SK-N-SH (cell line): Measurements from ENCODE around the gene AKAP6. TPM values are rescaled to one million over a fixed set of nuclear protein-coding genes. Genes with fewer than 3 reads are reported as not detected.

ENCODE experiments used
- CTCF ChIA-PET: fragments of 300-600, 350-600 bp; formaldehyde crosslinking; extraction: SDS; loops from one replicate; lab custom pipeline; 2021; lab: Yijun Ruan, JAX
- POLR2A ChIA-PET: fragments of 350-600 bp; sonication (Branson Sonifier 250); formaldehyde crosslinking; extraction: SDS; loops from one replicate; lab custom pipeline; 2020; ENCODE audit warnings: antibody characterized with exemption, inconsistent platforms; lab: Yijun Ruan, JAX
- DNase-seq: peaks from one replicate; pipeline ENCODE4 v3.0.0; 2012
- H2AFZ ChIP-seq: fragments of 200-600 bp; sonication (generic); 2 replicates; pipeline ENCODE4 v1.8.1; 2016; ENCODE audit warnings: antibody characterized with exemption, mild to moderate bottlenecking, low read depth
- H3F3A ChIP-seq: fragments of 200-600 bp; sonication (generic); replicated peaks from 2 replicates; pipeline ENCODE3; 2016; ENCODE audit warnings: antibody characterized with exemption, mild to moderate bottlenecking; ENCODE audit not compliant: insufficient read depth
- H3K27ac ChIP-seq, 2 experiments: fragments of 200-500 bp in 1 of 2; fragments of 200-600 bp in 1 of 2; sonication (Bioruptor generic) in 1 of 2; sonication (generic), shearing (Covaris generic) in 1 of 2; 2 replicates each; pipeline versions ENCODE4 v1.5.1 to v1.6.1; 2014 to 2016; ENCODE audit warnings: low read depth in 2 of 2, inconsistent platforms in 1 of 2, low read length in 1 of 2, mild to moderate bottlenecking in 1 of 2, mixed read lengths in 1 of 2
- H3K27me3 ChIP-seq: fragments of 200-600 bp; sonication (generic), shearing (Covaris generic); 2 replicates; pipeline ENCODE4 v1.6.1; 2016; ENCODE audit warnings: mixed run types; ENCODE audit not compliant: insufficient read depth
- H3K36me3 ChIP-seq, 2 experiments: fragments of 200-500 bp in 1 of 2; fragments of 200-600 bp in 1 of 2; sonication (Bioruptor generic) in 1 of 2; sonication (generic) in 1 of 2; replicated peaks in 1 of 2; 2 replicates each; pipeline versions ENCODE3 to v1.5.1; 2014 to 2016; ENCODE audit warnings: low read length in 1 of 2, mild to moderate bottlenecking in 1 of 2; ENCODE audit not compliant: insufficient read depth in 2 of 2, control insufficient read depth in 1 of 2
- H3K4me1 ChIP-seq, 2 experiments: fragments of 200-500 bp in 1 of 2; fragments of 200-600 bp in 1 of 2; sonication (Bioruptor generic) in 1 of 2; sonication (generic), shearing (Covaris generic) in 1 of 2; 2 replicates each; pipeline versions ENCODE4 v1.5.1 to v1.6.1; 2014 to 2016; ENCODE audit warnings: low read depth in 1 of 2, low read length in 1 of 2, mixed run types in 1 of 2; ENCODE audit not compliant: insufficient read depth in 2 of 2, control insufficient read depth in 1 of 2
- H3K4me2 ChIP-seq: fragments of 200-600 bp; sonication (generic), shearing (Covaris generic); 2 replicates; pipeline ENCODE4 v1.6.1; 2017; ENCODE audit warnings: mixed run types
- H3K4me3 ChIP-seq, 2 experiments: fragments of 200-500 bp in 1 of 2; fragments of 200-600 bp in 1 of 2; sonication (Bioruptor generic) in 1 of 2; sonication (generic), shearing (Covaris generic) in 1 of 2; 2 replicates each; pipeline versions ENCODE4 v1.5.1 to v1.8.1; 2014 to 2016; ENCODE audit warnings: low read depth in 2 of 2, inconsistent platforms in 1 of 2, low read length in 1 of 2, mild to moderate bottlenecking in 1 of 2, mixed read lengths in 1 of 2, moderate library complexity in 1 of 2
- H3K79me2 ChIP-seq: fragments of 200-600 bp; sonication (generic); 2 replicates; pipeline ENCODE4 v1.8.1; 2017; ENCODE audit warnings: mild to moderate bottlenecking; ENCODE audit not compliant: insufficient read depth
- H3K9ac ChIP-seq: fragments of 200-600 bp; sonication (generic); 2 replicates; pipeline ENCODE4 v1.6.1; 2017; ENCODE audit warnings: mixed run types
- H3K9me2 ChIP-seq: fragments of 200-600 bp; sonication (generic); 2 replicates; pipeline ENCODE4 v1.6.1; 2017; ENCODE audit warnings: mixed run types
- H3K9me3 ChIP-seq: fragments of 200-600 bp; sonication (generic); 2 replicates; pipeline ENCODE4 v1.6.1; 2017; ENCODE audit warnings: mixed run types, mild to moderate bottlenecking, moderate library complexity
- H4K20me1 ChIP-seq: fragments of 200-600 bp; sonication (generic); 2 replicates; pipeline ENCODE4 v1.6.1; 2017; ENCODE audit warnings: mild to moderate bottlenecking, mixed run types; ENCODE audit not compliant: insufficient read depth
- CHD2 ChIP-seq: fragments of 150-350 bp; IDR thresholded peaks from 2 replicates; pipeline ENCODE4 v1.6.1; 2018; ENCODE audit warnings: low read length; ENCODE audit not compliant: partially characterized antibody
- ELF1 ChIP-seq: IDR thresholded peaks from 2 replicates; pipeline ENCODE4 v1.4.0; 2012
- EP300 ChIP-seq, 2 experiments: IDR thresholded peaks; 2 replicates each; pipeline versions ENCODE4 v1.4.0 to v1.6.1; 2012; ENCODE audit warnings: borderline replicate concordance in 1 of 2, low read depth in 1 of 2, low read length in 1 of 2
- EZH2phosphoT487 ChIP-seq: fragments of 200-600 bp; sonication (generic); IDR thresholded peaks from 2 replicates; pipeline ENCODE4 v1.6.1; 2017; ENCODE audit warnings: low read depth, mixed run types, mild to moderate bottlenecking, antibody characterized with exemption, moderate library complexity, borderline replicate concordance
- FOSL2 ChIP-seq: IDR thresholded peaks from 2 replicates; pipeline ENCODE4 v1.4.0; 2012; ENCODE audit warnings: low read depth, mild to moderate bottlenecking, moderate library complexity, borderline replicate concordance
- FOXM1 ChIP-seq: IDR thresholded peaks from 2 replicates; pipeline ENCODE4 v1.4.0; 2012; ENCODE audit warnings: low read depth, mild to moderate bottlenecking
- GATA2 ChIP-seq: sonication (generic); formaldehyde crosslinking; IDR thresholded peaks from 2 replicates; pipeline ENCODE4 v1.5.0; 2020; ENCODE audit warnings: mild to moderate bottlenecking, missing genetic modification reagents
- JUND ChIP-seq: IDR thresholded peaks from 2 replicates; pipeline ENCODE4 v1.4.0; 2012
- RCOR1 ChIP-seq: fragments of 150-350 bp; IDR thresholded peaks from 2 replicates; pipeline ENCODE4 v1.6.1; 2017; ENCODE audit warnings: antibody characterized with exemption, low read length
- RFX5 ChIP-seq: IDR thresholded peaks from 2 replicates; pipeline ENCODE4 v1.6.1; 2012; ENCODE audit warnings: mild to moderate bottlenecking, improper control_type of control experiment, low read length
- RXRA ChIP-seq: IDR thresholded peaks from 2 replicates; pipeline ENCODE4 v1.4.0; 2012; ENCODE audit warnings: low read depth, mild to moderate bottlenecking, borderline replicate concordance
- SIN3A ChIP-seq: IDR thresholded peaks from 2 replicates; pipeline ENCODE4 v1.6.1; 2012; ENCODE audit warnings: low read depth, mild to moderate bottlenecking, low read length, moderate library complexity, borderline replicate concordance
- SMC3 ChIP-seq: IDR thresholded peaks from 2 replicates; pipeline ENCODE4 v1.6.1; 2012; ENCODE audit warnings: low read depth, low read length, improper control_type of control experiment
- TAF1 ChIP-seq: IDR thresholded peaks from 2 replicates; pipeline ENCODE4 v1.6.1; 2012; ENCODE audit warnings: low read depth, mild to moderate bottlenecking, low read length, moderate library complexity, borderline replicate concordance
- TCF12 ChIP-seq: IDR thresholded peaks from 2 replicates; pipeline ENCODE4 v1.4.0; 2012
- WGBS: methylation state at CpG from one replicate; pipeline ENCODE4 v1.1.6; 2017; ENCODE audit warnings: low lambda C conversion rate; 5-methylcytosine and 5-hydroxymethylcytosine counted together
- polyA plus RNA-seq, 3 experiments: library from polyadenylated mRNA; depleted of rRNA; stranded (reverse); fragments of >200 nt; gene quantifications; 2 replicates each; pipeline ENCODE4 v1.2.3, GENCODE V29; 2012
- TF ChIP-seq, protein P1 (sequence below): fragments of 150-350 bp; IDR thresholded peaks from 2 replicates; pipeline ENCODE4 v1.6.1; 2017; ENCODE audit warnings: antibody characterized with exemption, low read length, low read depth, borderline replicate concordance
- TF ChIP-seq, protein P2 (sequence below): IDR thresholded peaks from 2 replicates; pipeline ENCODE4; 2012
- TF ChIP-seq, protein P3 (sequence below): IDR thresholded peaks from 2 replicates; pipeline ENCODE4 v1.6.1; 2012; ENCODE audit warnings: mild to moderate bottlenecking, low read depth, low read length, moderate library complexity
- TF ChIP-seq, protein P4 (sequence below): fragments of 150-350 bp; IDR thresholded peaks from 2 replicates; pipeline ENCODE4 v1.6.1; 2016; ENCODE audit warnings: mild to moderate bottlenecking, low read depth, low read length

The AKAP6 gene
- polyA plus RNA-seq, 1 of the 3 experiments (the other 2 are of a cell fraction), result 1.7 TPM

DNA sequence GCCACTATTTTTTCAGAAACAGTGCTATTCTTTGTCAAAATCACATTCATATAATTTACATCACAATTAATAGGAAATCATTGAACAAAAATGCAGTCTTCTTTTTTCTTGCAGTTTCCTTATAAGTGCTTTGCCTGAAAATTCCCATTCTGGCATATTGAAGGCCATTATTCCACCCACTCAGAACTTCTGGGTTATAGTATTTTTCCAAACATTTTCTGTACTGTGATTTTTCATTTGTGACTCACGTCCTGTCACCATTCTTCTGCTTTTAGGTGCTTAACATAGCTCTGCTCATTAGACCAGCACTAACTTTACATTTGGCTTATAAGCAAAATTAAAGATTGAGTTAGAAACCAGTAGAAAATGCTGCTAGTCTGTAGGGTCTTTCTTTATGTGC is 368.6 kb downstream of the AKAP6 start (continued):
- TF ChIP-seq, protein P1, sequence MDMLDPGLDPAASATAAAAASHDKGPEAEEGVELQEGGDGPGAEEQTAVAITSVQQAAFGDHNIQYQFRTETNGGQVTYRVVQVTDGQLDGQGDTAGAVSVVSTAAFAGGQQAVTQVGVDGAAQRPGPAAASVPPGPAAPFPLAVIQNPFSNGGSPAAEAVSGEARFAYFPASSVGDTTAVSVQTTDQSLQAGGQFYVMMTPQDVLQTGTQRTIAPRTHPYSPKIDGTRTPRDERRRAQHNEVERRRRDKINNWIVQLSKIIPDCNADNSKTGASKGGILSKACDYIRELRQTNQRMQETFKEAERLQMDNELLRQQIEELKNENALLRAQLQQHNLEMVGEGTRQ, result no peak
- TF ChIP-seq, protein P2, sequence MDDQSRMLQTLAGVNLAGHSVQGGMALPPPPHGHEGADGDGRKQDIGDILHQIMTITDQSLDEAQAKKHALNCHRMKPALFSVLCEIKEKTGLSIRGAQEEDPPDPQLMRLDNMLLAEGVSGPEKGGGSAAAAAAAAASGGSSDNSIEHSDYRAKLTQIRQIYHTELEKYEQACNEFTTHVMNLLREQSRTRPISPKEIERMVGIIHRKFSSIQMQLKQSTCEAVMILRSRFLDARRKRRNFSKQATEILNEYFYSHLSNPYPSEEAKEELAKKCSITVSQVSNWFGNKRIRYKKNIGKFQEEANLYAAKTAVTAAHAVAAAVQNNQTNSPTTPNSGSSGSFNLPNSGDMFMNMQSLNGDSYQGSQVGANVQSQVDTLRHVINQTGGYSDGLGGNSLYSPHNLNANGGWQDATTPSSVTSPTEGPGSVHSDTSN, result peak; percentile 66
- TF ChIP-seq RCOR1 (no peak), FOXM1 (no peak), TCF12 (peak; percentile 39; the same call in 1 of the 2 replicates), FOSL2 (peak; percentile 68; the same call in 1 of the 2 replicates), EZH2phosphoT487 (no peak), RXRA (no peak), SMC3 (no peak), CHD2 (no peak), TAF1 (no peak)
- TF ChIP-seq, protein P3, sequence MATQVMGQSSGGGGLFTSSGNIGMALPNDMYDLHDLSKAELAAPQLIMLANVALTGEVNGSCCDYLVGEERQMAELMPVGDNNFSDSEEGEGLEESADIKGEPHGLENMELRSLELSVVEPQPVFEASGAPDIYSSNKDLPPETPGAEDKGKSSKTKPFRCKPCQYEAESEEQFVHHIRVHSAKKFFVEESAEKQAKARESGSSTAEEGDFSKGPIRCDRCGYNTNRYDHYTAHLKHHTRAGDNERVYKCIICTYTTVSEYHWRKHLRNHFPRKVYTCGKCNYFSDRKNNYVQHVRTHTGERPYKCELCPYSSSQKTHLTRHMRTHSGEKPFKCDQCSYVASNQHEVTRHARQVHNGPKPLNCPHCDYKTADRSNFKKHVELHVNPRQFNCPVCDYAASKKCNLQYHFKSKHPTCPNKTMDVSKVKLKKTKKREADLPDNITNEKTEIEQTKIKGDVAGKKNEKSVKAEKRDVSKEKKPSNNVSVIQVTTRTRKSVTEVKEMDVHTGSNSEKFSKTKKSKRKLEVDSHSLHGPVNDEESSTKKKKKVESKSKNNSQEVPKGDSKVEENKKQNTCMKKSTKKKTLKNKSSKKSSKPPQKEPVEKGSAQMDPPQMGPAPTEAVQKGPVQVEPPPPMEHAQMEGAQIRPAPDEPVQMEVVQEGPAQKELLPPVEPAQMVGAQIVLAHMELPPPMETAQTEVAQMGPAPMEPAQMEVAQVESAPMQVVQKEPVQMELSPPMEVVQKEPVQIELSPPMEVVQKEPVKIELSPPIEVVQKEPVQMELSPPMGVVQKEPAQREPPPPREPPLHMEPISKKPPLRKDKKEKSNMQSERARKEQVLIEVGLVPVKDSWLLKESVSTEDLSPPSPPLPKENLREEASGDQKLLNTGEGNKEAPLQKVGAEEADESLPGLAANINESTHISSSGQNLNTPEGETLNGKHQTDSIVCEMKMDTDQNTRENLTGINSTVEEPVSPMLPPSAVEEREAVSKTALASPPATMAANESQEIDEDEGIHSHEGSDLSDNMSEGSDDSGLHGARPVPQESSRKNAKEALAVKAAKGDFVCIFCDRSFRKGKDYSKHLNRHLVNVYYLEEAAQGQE, result no peak

DNA sequence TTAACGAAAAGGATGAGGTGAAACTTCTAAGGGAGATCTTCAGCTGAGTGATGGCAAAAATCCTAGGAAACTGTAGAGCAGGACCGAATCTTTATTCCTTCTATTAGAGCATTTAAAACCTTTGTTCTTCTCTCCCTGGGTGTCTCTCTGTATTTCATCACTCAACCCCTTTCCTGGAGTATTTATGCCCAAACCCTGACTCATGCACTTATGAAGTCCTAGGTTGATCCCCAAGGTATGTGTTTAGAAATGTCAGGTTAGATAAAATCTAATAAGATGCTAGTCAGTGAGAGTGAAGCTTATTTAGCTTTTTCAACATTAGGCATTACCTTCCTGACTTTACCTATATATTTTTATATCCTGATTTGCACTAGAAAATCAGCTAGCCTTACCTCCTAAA is 369.7 kb downstream of the AKAP6 start:
- H3K4me2 ChIP-seq, result no peak overlapping the region
- H3K27ac ChIP-seq, result peak overlapping the region in 1 of 2 experiments; percentile 70; a peak in 3 of 4 replicates
- no peak overlapping the region for H3K4me3 ChIP-seq
- no peaks in the 10 kb centered on the region for H3K9me3 ChIP-seq
- H3K4me1 ChIP-seq, result peaks cover 14 to 42% of the 10 kb centered on the region in 2 experiments
- no peaks in the 10 kb centered on the region for H3K9me2 ChIP-seq
- no peaks in the 10 kb centered on the region for H3K79me2 ChIP-seq
- no peak overlapping the region for H3K9ac ChIP-seq
- ChIA-PET POLR2A (no interaction called here), CTCF (interaction anchor here (1.0 to 2.3 kb wide), 2 partner anchors 13 to 1574 kb away, joined by 3 to 12 read pairs; no protein-coding TSS in a partner anchor)
- H3F3A ChIP-seq, result peaks cover 20% of the 10 kb centered on the region
- DNase-seq, result no peak
- no peaks in the 10 kb centered on the region for H4K20me1 ChIP-seq
- H2AFZ ChIP-seq, result no peak overlapping the region
- H3K36me3 ChIP-seq, result peaks cover 0 to 4% of the 10 kb centered on the region in 2 experiments
- WGBS, result 72% methylated on average over 2 of the region's 2 CpGs
- no peaks in the 10 kb centered on the region for H3K27me3 ChIP-seq
- TF ChIP-seq SMC3, result no peak
- TF ChIP-seq, protein P3, result no peak
- TF ChIP-seq RFX5, result no peak
- no peak for TF ChIP-seq TAF1
- TF ChIP-seq SIN3A, result no peak
- TF ChIP-seq ELF1, result no peak
- TF ChIP-seq RCOR1, result no peak
- TF ChIP-seq, protein P4, sequence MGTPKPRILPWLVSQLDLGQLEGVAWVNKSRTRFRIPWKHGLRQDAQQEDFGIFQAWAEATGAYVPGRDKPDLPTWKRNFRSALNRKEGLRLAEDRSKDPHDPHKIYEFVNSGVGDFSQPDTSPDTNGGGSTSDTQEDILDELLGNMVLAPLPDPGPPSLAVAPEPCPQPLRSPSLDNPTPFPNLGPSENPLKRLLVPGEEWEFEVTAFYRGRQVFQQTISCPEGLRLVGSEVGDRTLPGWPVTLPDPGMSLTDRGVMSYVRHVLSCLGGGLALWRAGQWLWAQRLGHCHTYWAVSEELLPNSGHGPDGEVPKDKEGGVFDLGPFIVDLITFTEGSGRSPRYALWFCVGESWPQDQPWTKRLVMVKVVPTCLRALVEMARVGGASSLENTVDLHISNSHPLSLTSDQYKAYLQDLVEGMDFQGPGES, result no peak
- no peak for TF ChIP-seq GATA2
- TF ChIP-seq EP300 (IDR thresholded peaks at IDR 0.05; ENCODE audit: borderline replicate concordance in 1 of 2, low read depth in 1 of 2, low read length in 1 of 2), result peak in 1 of 2 experiments; percentile 54; a peak in 1 of 4 replicates
- peak; percentile 48 for TF ChIP-seq JUND
